Thoracic aorta (tissue), 2 donors: ENCODE measurements around the gene ADAMTSL1. TPM values are rescaled to one million over a fixed set of nuclear protein-coding genes. Genes with fewer than 3 reads are reported as not detected.
A peak's percentile ranks its signal among the peaks of the same experiment; 100 is the strongest.

Experiments used
- ATAC-seq: fragments of 150-250 bp; one replicate; pipeline ENCODE4 v1.8.0; 2017; ENCODE audit warnings: low read depth; ENCODE audit not compliant: insufficient number of reproducible peaks, low FRiP score
- DNase-seq: peaks from one replicate; pipeline ENCODE4 v3.0.0-alpha.2; 2020; ENCODE audit warnings: low spot score
- H3K27ac ChIP-seq, 2 donors: fragments of 200-600 bp; sonication (generic); 1 replicate in 1 of 2; 2 replicates in 1 of 2; pipeline ENCODE4 v1.5.1; 2016; ENCODE audit warnings: mild to moderate bottlenecking in 2 of 2, moderate library complexity in 2 of 2
- H3K27me3 ChIP-seq: fragments of 200-600 bp; sonication (generic); replicated peaks from 2 replicates; pipeline ENCODE4 v1.6.0; 2016; ENCODE audit warnings: mild to moderate bottlenecking; ENCODE audit not compliant: insufficient read depth
- H3K36me3 ChIP-seq: fragments of 200-600 bp; sonication (generic); one replicate; pipeline ENCODE4 v1.5.1; 2016
- H3K4me1 ChIP-seq, 2 donors: fragments of 200-600 bp; sonication (generic); 1 replicate in 1 of 2; 2 replicates in 1 of 2; pipeline versions ENCODE4 v1.5.1 to v1.6.0; 2016; ENCODE audit warnings: low read depth in 2 of 2, mild to moderate bottlenecking in 1 of 2; ENCODE audit not compliant: control insufficient read depth in 1 of 2
- H3K4me3 ChIP-seq: fragments of 200-600 bp; sonication (generic); 2 replicates; pipeline ENCODE4 v1.5.1; 2016; ENCODE audit warnings: mild to moderate bottlenecking
- H3K9me3 ChIP-seq: fragments of 200-600 bp; sonication (generic); 2 replicates; pipeline ENCODE4 v1.5.1; 2016
- total RNA-seq, 2 donors: library from RNA; depleted of rRNA; stranded (reverse); fragments of >200 nt; gene quantifications; one replicate each; pipeline versions ENCODE4 v1.1.0 to v1.2.3, GENCODE V29; 2016
- TF ChIP-seq, protein P1 (sequence below): fragments of 200-600 bp; sonication (generic); IDR thresholded peaks from one replicate; pipeline ENCODE4 v1.5.1; 2019; ENCODE audit warnings: antibody characterized with exemption

The ADAMTSL1 gene
- total RNA-seq, 2 donors from 2014 or later: 61.4 to 75.5 TPM

DNA sequence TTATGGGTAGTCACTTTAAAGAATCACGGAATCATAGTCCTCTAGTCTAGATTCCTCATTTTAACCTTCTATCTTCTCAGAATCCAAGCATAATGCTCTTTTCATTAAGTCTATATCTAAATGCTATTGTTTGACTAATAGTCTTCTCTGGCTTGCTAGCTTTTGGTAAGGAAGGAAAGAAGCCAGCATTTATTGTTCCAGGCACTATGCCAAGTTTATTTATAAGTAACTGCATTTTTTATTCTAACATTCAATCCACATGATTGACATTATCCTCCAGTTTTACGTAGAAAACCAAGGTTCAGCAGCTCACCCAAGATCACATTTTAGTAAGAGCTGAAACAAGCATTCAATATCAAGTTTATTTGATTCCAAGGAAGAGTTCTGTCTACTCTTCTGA is 304.9 kb downstream of the ADAMTSL1 start:
- Histone ChIP-seq H3K4me1 (peaks cover 0 to 3% of the 10 kb centered on the region in 2 donors), H3K4me3 (no peak overlapping the region), H3K36me3 (peaks cover 8% of the 10 kb centered on the region), H3K27ac (no peak overlapping the region), H3K27me3 (no peaks in the 10 kb centered on the region), H3K9me3 (no peaks in the 10 kb centered on the region)
- ATAC-seq: no peak
- no peak for DNase-seq
- TF ChIP-seq, protein P1, sequence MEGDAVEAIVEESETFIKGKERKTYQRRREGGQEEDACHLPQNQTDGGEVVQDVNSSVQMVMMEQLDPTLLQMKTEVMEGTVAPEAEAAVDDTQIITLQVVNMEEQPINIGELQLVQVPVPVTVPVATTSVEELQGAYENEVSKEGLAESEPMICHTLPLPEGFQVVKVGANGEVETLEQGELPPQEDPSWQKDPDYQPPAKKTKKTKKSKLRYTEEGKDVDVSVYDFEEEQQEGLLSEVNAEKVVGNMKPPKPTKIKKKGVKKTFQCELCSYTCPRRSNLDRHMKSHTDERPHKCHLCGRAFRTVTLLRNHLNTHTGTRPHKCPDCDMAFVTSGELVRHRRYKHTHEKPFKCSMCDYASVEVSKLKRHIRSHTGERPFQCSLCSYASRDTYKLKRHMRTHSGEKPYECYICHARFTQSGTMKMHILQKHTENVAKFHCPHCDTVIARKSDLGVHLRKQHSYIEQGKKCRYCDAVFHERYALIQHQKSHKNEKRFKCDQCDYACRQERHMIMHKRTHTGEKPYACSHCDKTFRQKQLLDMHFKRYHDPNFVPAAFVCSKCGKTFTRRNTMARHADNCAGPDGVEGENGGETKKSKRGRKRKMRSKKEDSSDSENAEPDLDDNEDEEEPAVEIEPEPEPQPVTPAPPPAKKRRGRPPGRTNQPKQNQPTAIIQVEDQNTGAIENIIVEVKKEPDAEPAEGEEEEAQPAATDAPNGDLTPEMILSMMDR: no peak

GRCh38 chr9:18783909-18784308 is 310.0 kb downstream of the ADAMTSL1 start:
- peaks cover 19 to 37% of the 10 kb centered on the region in 2 donors for H3K4me1 ChIP-seq
- H3K9me3 ChIP-seq: no peaks in the 10 kb centered on the region
- no peak overlapping the region for H3K27ac ChIP-seq
- DNase-seq (no peak), ATAC-seq (no peak)
- no peaks in the 10 kb centered on the region for H3K36me3 ChIP-seq
- TF ChIP-seq, protein P1: no peak
- H3K4me3 ChIP-seq: no peak overlapping the region
- H3K27me3 ChIP-seq: no peaks in the 10 kb centered on the region

DNA sequence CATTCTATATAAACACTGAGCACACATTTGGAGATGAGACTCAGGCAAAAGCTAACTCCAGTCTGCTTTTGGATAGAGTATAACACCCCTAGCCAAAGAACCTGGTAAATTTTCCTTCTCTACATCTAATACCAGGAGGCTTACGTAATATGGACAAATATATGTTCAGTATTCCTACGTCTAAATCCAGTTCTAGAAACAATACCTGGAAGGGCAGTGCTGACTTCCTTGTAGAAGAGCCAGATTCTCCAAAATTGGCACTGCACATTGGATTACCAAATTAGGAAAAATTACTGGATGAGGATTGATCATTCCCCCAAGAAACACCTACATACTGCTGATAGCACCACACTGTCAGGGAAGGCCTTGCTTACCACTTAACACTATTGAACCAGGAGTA is 311.7 kb downstream of the ADAMTSL1 start:
- Histone ChIP-seq H3K9me3 (no peaks in the 10 kb centered on the region), H3K27ac (peak overlapping the region in 1 of 2 donors; percentile 56), H3K4me3 (no peak overlapping the region), H3K27me3 (no peaks in the 10 kb centered on the region), H3K36me3 (no peaks in the 10 kb centered on the region), H3K4me1 (peaks cover 19 to 40% of the 10 kb centered on the region in 2 donors)
- DNase-seq: no peak
- no peak for ATAC-seq
- TF ChIP-seq, protein P1: no peak

- Histone ChIP-seq H3K27ac (peak overlapping the region; percentile 56 to 60), H3K4me1 (peaks cover 19 to 40% of the 10 kb centered on the region in 2 donors), H3K27me3 (no peaks in the 10 kb centered on the region), H3K9me3 (no peaks in the 10 kb centered on the region), H3K4me3 (no peak overlapping the region), H3K36me3 (no peaks in the 10 kb centered on the region)
- TF ChIP-seq, protein P1: no peak
- ATAC-seq: no peak
- no peak for DNase-seq
These were observed 312.2 kb downstream of the ADAMTSL1 start for GRCh38 chr9:18786196-18786595.

DNA sequence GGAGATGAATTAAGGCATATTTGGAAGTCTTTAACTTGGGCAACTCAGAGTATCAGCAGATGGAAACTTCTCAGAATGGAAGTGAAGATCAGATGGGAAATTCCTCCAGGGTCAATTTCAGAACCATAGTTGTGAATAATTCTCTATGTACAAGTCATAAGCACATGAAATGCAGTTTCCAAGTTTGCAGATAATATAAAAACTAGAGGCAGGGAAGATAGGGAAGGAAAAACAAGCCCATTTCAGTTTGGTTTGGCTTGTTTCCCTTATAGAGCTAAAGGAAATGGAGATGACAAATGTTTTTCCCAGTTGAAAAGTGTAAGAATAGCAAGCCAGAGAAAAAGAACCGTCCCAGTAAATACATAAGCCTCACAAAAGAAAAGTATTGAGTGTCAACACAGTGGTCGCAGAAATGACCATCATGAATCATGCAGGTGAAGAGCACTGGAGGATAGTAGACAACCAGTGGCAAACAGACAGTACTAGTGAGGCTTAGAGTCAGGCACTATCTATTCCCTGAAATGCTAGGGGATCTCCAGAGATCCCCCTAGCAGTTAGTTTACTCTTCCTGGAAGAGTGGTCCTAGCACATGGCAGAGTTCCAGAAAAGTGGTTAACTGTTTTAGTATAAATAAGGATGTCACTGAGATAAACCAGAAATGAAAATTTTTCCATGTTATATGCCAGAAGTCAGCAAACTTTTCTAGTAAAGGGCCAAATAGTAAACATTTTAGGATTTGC is 313.1 kb downstream of the ADAMTSL1 start:
- ATAC-seq: no peak
- H3K4me1 ChIP-seq: peaks cover 19 to 40% of the 10 kb centered on the region in 2 donors
- H3K9me3 ChIP-seq: no peaks in the 10 kb centered on the region
- H3K27me3 ChIP-seq: no peaks in the 10 kb centered on the region
- TF ChIP-seq, protein P1: no peak
- peak overlapping the region; percentile 54 to 56 for H3K27ac ChIP-seq
- no peak overlapping the region for H3K4me3 ChIP-seq
- H3K36me3 ChIP-seq: no peaks in the 10 kb centered on the region
- DNase-seq: no peak
